Aorta (tissue), 5 donors: ENCODE data around the gene DNER. TPM values are rescaled to one million over a fixed set of nuclear protein-coding genes. Genes with fewer than 3 reads are reported as not detected.

ENCODE experiments used
- ATAC-seq: fragments of 200-7000 bp; cut with Tn5 transposase; one replicate; pipeline ENCODE4 v1.9.1; 2022; ENCODE audit warnings: moderate library complexity; ENCODE audit not compliant: low FRiP score
- DNase-seq, 2 donors: peaks; one replicate each; pipeline ENCODE4 v3.0.0-alpha.2; 2020
- H3K27ac ChIP-seq, 2 donors: one replicate each; pipeline ENCODE4 v1.5.1; 2013; ENCODE audit warnings: low read length in 2 of 2, mild to moderate bottlenecking in 2 of 2, moderate library complexity in 2 of 2, control low read depth in 1 of 2, inconsistent platforms in 1 of 2, low read depth in 1 of 2
- H3K27me3 ChIP-seq, 2 donors: one replicate each; pipeline ENCODE4 v1.6.1; 2013; ENCODE audit warnings: control low read depth in 1 of 2, low read length in 1 of 2, mild to moderate bottlenecking in 1 of 2, moderate library complexity in 1 of 2; ENCODE audit not compliant: insufficient read depth in 2 of 2, control insufficient read depth in 1 of 2
- H3K36me3 ChIP-seq, 2 donors: one replicate each; pipeline ENCODE4 v1.6.1; 2013; ENCODE audit warnings: control low read depth in 1 of 2, low read length in 1 of 2, mild to moderate bottlenecking in 1 of 2; ENCODE audit not compliant: insufficient read depth in 2 of 2, control insufficient read depth in 1 of 2
- H3K4me1 ChIP-seq, 2 donors: one replicate each; pipeline ENCODE4 v1.6.1; 2013; ENCODE audit warnings: low read length in 2 of 2, control low read depth in 1 of 2, mild to moderate bottlenecking in 1 of 2, moderate library complexity in 1 of 2; ENCODE audit not compliant: insufficient read depth in 2 of 2, control insufficient read depth in 1 of 2
- H3K4me3 ChIP-seq, 2 donors: one replicate each; pipeline ENCODE4 v1.5.1; 2013; ENCODE audit warnings: low read length in 2 of 2, control low read depth in 1 of 2, mild to moderate bottlenecking in 1 of 2
- H3K9me3 ChIP-seq: one replicate; pipeline ENCODE4 v1.6.1; 2013; ENCODE audit warnings: mild to moderate bottlenecking, low read length; ENCODE audit not compliant: control insufficient read depth
- WGBS, 2 donors: extraction: QIAGEN DNeasy Blood & Tissue Kit; methylation state at CpG; one replicate each; pipeline ENCODE4 v1.1.7; 2013; 5-methylcytosine and 5-hydroxymethylcytosine counted together
- intact Hi-C, 2 donors: fragments of 100-400 bp; cut with DNase I; formaldehyde crosslinking; loops; one replicate each; pipeline versions ENCODE4 v1.14.2 to v1.15.0; 2022
- polyA plus RNA-seq, 2 donors: library from polyadenylated mRNA; stranded (reverse); fragments of 200-250 nt; gene quantifications; one replicate each; pipeline ENCODE4 v1.2.3, GENCODE V29; 2013
- total RNA-seq, 2 donors: library from RNA; stranded (reverse); fragmentation: NEBNext Ultra II Directional; extraction: Animal tissue kit (Norgen Biotek cat#: 25700); gene quantifications; one replicate each; pipeline ENCODE4 v1.2.1, GENCODE V29; 2021
- donor health status: healthy with polysubstance abuse.
- donor health status: Bipolar disorder and iron deficiency.
- donor health status: DM: no; HTN: no; CAD: no.
- donor health status: DM: no; HTN: no; CAD: no.
- donor health status: DM: yes; HTN: yes; CAD: no.

The DNER gene
- total and polyA plus RNA-seq, 4 donors, result 0.45 to 2.5 (median 1.1) TPM

DNA sequence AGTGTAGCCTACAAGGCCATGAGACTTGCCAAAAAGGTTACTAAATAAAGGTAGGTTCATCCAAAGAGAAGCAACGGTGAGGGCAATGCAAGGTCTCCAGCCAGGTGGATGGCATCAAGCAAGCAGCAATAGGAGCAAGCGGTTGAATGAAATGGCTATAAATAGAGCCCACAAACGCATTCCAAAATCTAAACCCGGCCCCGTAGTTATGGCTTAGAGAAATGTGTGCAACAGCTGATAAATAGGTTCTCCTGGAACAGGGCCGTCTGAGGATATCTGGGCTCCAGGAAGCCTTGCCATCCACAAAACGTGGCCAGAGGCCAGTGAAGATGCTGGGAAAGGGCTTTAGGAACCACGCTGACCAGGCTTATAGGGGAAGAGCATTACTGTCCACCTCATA lies 297.2 kb downstream of the DNER start:
- H3K27ac ChIP-seq, result peak overlapping the region; percentile 88 to 95
- intact Hi-C loops, result loop anchor here in 1 of 2 donors (10.0 kb wide), 1 partner anchor 282 kb away; no protein-coding TSS in a partner anchor
- ATAC-seq (peak; percentile 37), DNase-seq (peak in 1 of 2 donors; percentile 50)
- no peaks in the 10 kb centered on the region for H3K27me3 ChIP-seq
- no peaks in the 10 kb centered on the region for H3K9me3 ChIP-seq
- H3K4me1 ChIP-seq, result peaks cover 15% of the 10 kb centered on the region in 2 donors
- no peak overlapping the region for H3K4me3 ChIP-seq
- no peaks in the 10 kb centered on the region for H3K36me3 ChIP-seq
- 5 to 10% methylated on average over 8 of the region's 8 CpGs for WGBS, 2 donors

GRCh38 chr2:229416116-229416694 lies 298.1 kb downstream of the DNER start:
- ATAC-seq (peak; percentile 86), DNase-seq (peak; percentile 82 to 85)

DNA sequence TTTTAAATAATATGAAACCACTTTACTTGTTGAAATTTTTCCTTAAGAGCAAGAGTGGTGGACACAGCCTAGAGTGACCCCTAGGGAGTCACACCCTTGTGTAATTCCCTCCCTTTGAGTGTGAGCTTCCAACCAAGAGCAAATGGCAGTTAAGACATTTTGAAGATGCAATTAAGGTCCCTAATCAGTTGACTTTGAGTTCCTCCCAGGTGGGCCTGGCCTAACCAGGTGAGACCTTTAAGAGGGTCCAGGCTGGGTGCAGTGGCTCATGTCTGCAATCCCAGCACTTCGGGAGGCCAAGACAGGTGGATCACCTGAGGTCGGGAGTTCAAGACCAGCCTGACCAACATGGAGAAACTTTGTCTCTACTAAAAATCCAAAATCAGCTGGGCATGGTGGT lies 299.7 kb downstream of the DNER start:
- Histone ChIP-seq H3K9me3 (no peaks in the 10 kb centered on the region), H3K27me3 (no peaks in the 10 kb centered on the region), H3K36me3 (no peaks in the 10 kb centered on the region), H3K27ac (peak overlapping the region in 1 of 2 donors; percentile 6), H3K4me1 (peaks cover 5 to 11% of the 10 kb centered on the region in 2 donors), H3K4me3 (no peak overlapping the region)
- intact Hi-C loops, result loop anchor here in 1 of 2 donors (10.0 kb wide), 1 partner anchor 280 kb away; no protein-coding TSS in a partner anchor
- no peak for DNase-seq
- 98 to 100% methylated on average over 2 of the region's 2 CpGs for WGBS, 2 donors
- ATAC-seq, result no peak

More at GRCh38 chr2:229416116-229416694, 298.1 kb downstream of the DNER start:
- Histone ChIP-seq H3K4me3 (no peak overlapping the region), H3K36me3 (no peaks in the 10 kb centered on the region), H3K4me1 (peaks cover 15% of the 10 kb centered on the region in 2 donors), H3K27ac (peak overlapping the region; percentile 61 to 93), H3K27me3 (no peaks in the 10 kb centered on the region), H3K9me3 (no peaks in the 10 kb centered on the region)
- 3 to 5% methylated on average over 5 of the region's 5 CpGs for WGBS, 2 donors
- intact Hi-C loops, result loop anchor here in 1 of 2 donors (10.0 kb wide), 1 partner anchor 281 kb away; no protein-coding TSS in a partner anchor

DNA sequence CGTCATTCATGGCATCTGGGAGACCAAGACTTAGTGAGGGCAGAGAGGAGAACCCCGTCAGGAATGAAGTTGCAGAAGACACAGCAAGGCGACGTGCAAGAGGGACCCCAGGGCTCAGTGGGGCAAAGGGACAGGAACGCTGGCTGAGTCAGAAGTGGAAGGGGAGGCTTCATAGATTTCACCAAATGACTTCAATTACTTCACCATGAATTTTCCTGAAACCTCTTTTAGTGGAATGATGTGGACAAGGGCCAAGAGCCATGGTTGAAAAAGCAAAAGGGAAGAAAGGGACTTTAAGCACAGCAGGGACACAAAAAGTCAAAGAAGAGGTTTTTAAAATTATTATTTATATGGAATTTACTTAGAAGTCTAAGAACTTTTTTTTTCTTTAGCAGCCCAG lies 301.7 kb downstream of the DNER start:
- Histone ChIP-seq H3K27ac (peak overlapping the region in 1 of 2 donors; percentile 78), H3K4me3 (no peak overlapping the region), H3K9me3 (no peaks in the 10 kb centered on the region), H3K36me3 (no peaks in the 10 kb centered on the region), H3K4me1 (peaks cover 8 to 11% of the 10 kb centered on the region in 2 donors), H3K27me3 (no peaks in the 10 kb centered on the region)
- ATAC-seq, result no peak
- WGBS, 2 donors, result 50 to 51% methylated on average over 5 of the region's 5 CpGs
- no peak for DNase-seq
- intact Hi-C loops, result loop anchor here in 1 of 2 donors (10.0 kb wide), 1 partner anchor 278 kb away; no protein-coding TSS in a partner anchor

GRCh38 chr2:229410946-229411345 lies 303.4 kb downstream of the DNER start:
- Histone ChIP-seq H3K27me3 (no peaks in the 10 kb centered on the region), H3K4me3 (no peak overlapping the region), H3K9me3 (no peaks in the 10 kb centered on the region), H3K36me3 (no peaks in the 10 kb centered on the region), H3K27ac (peak overlapping the region in 1 of 2 donors; percentile 87), H3K4me1 (peaks cover 7 to 8% of the 10 kb centered on the region in 2 donors)
- no peak for ATAC-seq
- 10 to 20% methylated on average over 5 of the region's 5 CpGs for WGBS, 2 donors
- intact Hi-C loops, result loop anchor here in 1 of 2 donors (10.0 kb wide), 1 partner anchor 276 kb away; no protein-coding TSS in a partner anchor
- no peak for DNase-seq

- no peak for DNase-seq
- WGBS, 2 donors, result 4 to 12% methylated on average over 6 of the region's 6 CpGs
- Histone ChIP-seq H3K4me3 (no peak overlapping the region), H3K36me3 (no peaks in the 10 kb centered on the region), H3K27ac (peak overlapping the region; percentile 87 to 89), H3K9me3 (no peaks in the 10 kb centered on the region), H3K4me1 (peaks cover 6% of the 10 kb centered on the region in 2 donors), H3K27me3 (no peaks in the 10 kb centered on the region)
- intact Hi-C loops, result loop anchor here in 1 of 2 donors (10.0 kb wide), 1 partner anchor 275 kb away; no protein-coding TSS in a partner anchor
- peak; percentile 51 for ATAC-seq
Observed at GRCh38 chr2:229410264-229410663, 304.1 kb downstream of the DNER start.

GRCh38 chr2:229409751-229410181 lies 304.6 kb downstream of the DNER start:
- WGBS, 2 donors, result 16 to 26% methylated on average over 4 of the region's 4 CpGs
- H3K36me3 ChIP-seq, result no peaks in the 10 kb centered on the region
- peaks cover 6% of the 10 kb centered on the region in 2 donors for H3K4me1 ChIP-seq
- ATAC-seq (no peak), DNase-seq (no peak)
- no peaks in the 10 kb centered on the region for H3K27me3 ChIP-seq
- H3K9me3 ChIP-seq, result no peaks in the 10 kb centered on the region
- intact Hi-C loops, result loop anchor here in 1 of 2 donors (10.0 kb wide), 1 partner anchor 275 kb away; no protein-coding TSS in a partner anchor
- H3K4me3 ChIP-seq, result no peak overlapping the region
- H3K27ac ChIP-seq, result peak overlapping the region; percentile 87 to 89

GRCh38 chr2:229408962-229409361 lies 305.4 kb downstream of the DNER start:
- Histone ChIP-seq H3K36me3 (no peaks in the 10 kb centered on the region), H3K4me1 (peaks cover 6% of the 10 kb centered on the region in 2 donors), H3K4me3 (no peak overlapping the region), H3K9me3 (no peaks in the 10 kb centered on the region), H3K27ac (peak overlapping the region; percentile 61 to 82), H3K27me3 (no peaks in the 10 kb centered on the region)
- WGBS, 2 donors, result 64 to 69% methylated on average over 3 of the region's 3 CpGs
- intact Hi-C loops, result no loop called here
- no peak for ATAC-seq
- no peak for DNase-seq

- peak; percentile 82 for ATAC-seq
- H3K9me3 ChIP-seq, result no peaks in the 10 kb centered on the region
- WGBS, 2 donors, result 4 to 12% methylated on average over 1 of the region's 1 CpG
- H3K36me3 ChIP-seq, result no peaks in the 10 kb centered on the region
- H3K27me3 ChIP-seq, result no peaks in the 10 kb centered on the region
- peak in 1 of 2 donors; percentile 61 for DNase-seq
- peak overlapping the region in 1 of 2 donors; percentile 26 for H3K27ac ChIP-seq
- H3K4me1 ChIP-seq, result peaks cover 6% of the 10 kb centered on the region in 2 donors
- intact Hi-C loops, result no loop called here
- no peak overlapping the region for H3K4me3 ChIP-seq
Observed at GRCh38 chr2:229408356-229408755, 306.0 kb downstream of the DNER start.
